Measurements from ENCODE around the gene CTXND1. TPM values are rescaled to one million over a fixed set of nuclear protein-coding genes. Genes with fewer than 3 reads are reported as not detected.
"Not testable (repeated sequence)": the region's sequence is repeated elsewhere in the genome, so short reads cannot be mapped to it uniquely, and the experiment has no call there.

Gene CTXND1
- polyA plus RNA-seq (2011; rRNA removed) = not detected in 2 replicates
- not detected in 2 replicates for polyA plus RNA-seq (2012; cell fraction: cytosol; rRNA removed)
- not detected in 2 replicates for polyA plus RNA-seq (2012; cell fraction: nucleus; rRNA removed)
- polyA plus RNA-seq (2017; fragmentation: RNase III; extraction: RNeasy Plus Mini Kit Qiagen cat#74134 plus additional on column Dnase treatment) = not detected in 3 replicates
- not detected in 2 replicates for polyA minus RNA-seq (2011; rRNA and poly(A)+ RNA removed)

DNA sequence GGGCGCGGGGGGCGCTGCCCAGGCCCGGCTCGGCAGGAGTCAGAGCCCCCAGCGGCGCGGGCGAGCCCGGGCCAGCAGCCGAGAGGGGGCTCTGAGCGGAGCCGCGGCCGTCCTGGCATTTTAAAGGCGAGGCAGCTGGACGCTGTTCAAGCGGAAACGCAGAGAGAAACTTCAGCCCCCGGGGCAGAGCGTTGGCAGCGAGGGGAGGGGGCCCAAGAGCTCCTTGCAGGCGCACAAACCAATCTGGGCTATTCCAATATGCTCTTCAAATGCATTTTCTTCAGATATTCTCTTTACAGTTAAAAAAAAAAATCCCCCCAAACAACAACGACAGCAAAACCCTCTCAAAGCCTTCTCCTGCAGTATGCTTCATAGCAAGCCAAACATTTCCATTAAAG, at the start of gene CTXND1:
Gene CTXND1, minus strand, starts transcription at position 93 of the 398 bp plus-strand sequence. CDS start 50,264 bp downstream, outside the sequence.
- Histone ChIP-seq H3K9me3 (0 out of 3 replicates have a peak, but pooled peaks cover 5% of the 10 kb centered on the region), H3K4me1 (peaks cover 6% of the 10 kb centered on the region; the same call in 1 of the 3 replicates), H3K4me2 (peak within 1 kb of the TSS; percentile 96), H3K27ac (peak within 1 kb of the TSS in 1 of 2 experiments; percentile 43; a peak in 2 of 6 replicates), H3K4me3 (peak within 1 kb of the TSS; percentile 49)
- ATAC-seq = peak; percentile 14 to 21; a peak in 1 of 6 replicates
- no peak for FAIRE-seq
- WGBS (ENCODE audit: missing lambda C conversion rate) = 2% methylated on average over 23 of the region's 24 CpGs
- POLR2A ChIA-PET = no interaction called here
- no peak for DNase-seq (ENCODE audit: low read depth in 1 of 2, low spot score in 1 of 2)
- CTCF ChIA-PET = interaction anchor here (1.2 kb wide), 1 partner anchor 17 kb away, joined by 3 read pairs; no protein-coding TSS in a partner anchor
- no peak for TF ChIP-seq SMC3 (IDR thresholded peaks at IDR 0.05)
- TF ChIP-seq MAZ (IDR thresholded peaks at IDR 0.05; ENCODE audit: borderline replicate concordance, low read depth, low read length) = no peak
- TF ChIP-seq POLR2AphosphoS2 (conservative IDR thresholded peaks at IDR 0.05; ENCODE audit: low read length) = no peak
- TF ChIP-seq CBX8 (IDR thresholded peaks at IDR 0.05) = peak; percentile 94; the same call in 1 of the 2 replicates
- TF ChIP-seq ZFP36 (IDR thresholded peaks at IDR 0.05; ENCODE audit: borderline replicate concordance, partially characterized antibody) = peak; percentile 18
- TF ChIP-seq RNF2 (IDR thresholded peaks at IDR 0.05; ENCODE audit: borderline replicate concordance, low read depth) = peak; percentile 97

DNA sequence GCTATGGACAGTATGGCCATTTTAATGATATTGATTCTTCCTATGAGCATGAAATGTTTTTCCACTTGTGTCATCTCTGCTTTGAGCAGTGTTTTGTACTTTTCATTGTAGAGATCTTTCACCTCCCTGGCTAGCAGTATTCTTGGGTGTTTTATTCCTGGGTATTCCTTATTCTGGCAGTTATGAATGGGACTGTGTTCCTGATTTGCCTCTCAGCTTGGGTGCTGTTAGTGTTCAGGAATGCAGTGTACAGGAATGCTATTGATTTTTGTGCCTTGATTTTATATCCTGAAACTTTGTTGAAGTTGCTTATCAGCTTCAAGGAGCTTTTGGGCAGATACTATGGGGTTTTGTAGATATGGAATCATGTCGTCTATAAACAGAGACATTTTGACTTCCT, 49.5 kb upstream of the CTXND1 start:
- no peak for TF ChIP-seq RFX5 (IDR thresholded peaks at IDR 0.05)
- TF ChIP-seq POLR2AphosphoS2 (conservative IDR thresholded peaks at IDR 0.05; ENCODE audit: low read length) = no peak
- no peak for TF ChIP-seq EHMT2 (IDR thresholded peaks at IDR 0.05; ENCODE audit: low read depth)
- TF ChIP-seq MAFK (IDR thresholded peaks at IDR 0.05; ENCODE audit: partially characterized antibody) = no peak
- TF ChIP-seq EP300 (IDR thresholded peaks at IDR 0.05) = no peak
- TF ChIP-seq TP53 (CRISPR knock-in tag; IDR thresholded peaks at IDR 0.05) = no peak
- TF ChIP-seq MAZ (IDR thresholded peaks at IDR 0.05; ENCODE audit: borderline replicate concordance, low read depth, low read length) = no peak
- no peak for ATAC-seq
- H3K4me2 ChIP-seq = no peak overlapping the region
- 0 out of 3 replicates have a peak, but pooled peaks cover 3% of the 10 kb centered on the region for H3K9me3 ChIP-seq
- no peaks in the 10 kb centered on the region for H3K4me1 ChIP-seq
- no peak overlapping the region for H3K27ac ChIP-seq
- CTCF ChIA-PET = no interaction called here
- DNase-seq (ENCODE audit: low read depth in 1 of 2, low spot score in 1 of 2) = no peak
- no peak overlapping the region for H3K4me3 ChIP-seq
- FAIRE-seq = no peak
- POLR2A ChIA-PET = no interaction called here
- 16% methylated on average over 1 of the region's 1 CpG for WGBS (ENCODE audit: missing lambda C conversion rate)

- DNase-seq (ENCODE audit: low read depth in 1 of 2, low spot score in 1 of 2); H3K4me2 ChIP-seq; H3K9me3 ChIP-seq; H3K4me1 ChIP-seq; ATAC-seq; H3K27ac ChIP-seq; H3K4me3 ChIP-seq; CTCF ChIA-PET; FAIRE-seq; POLR2A ChIA-PET: not testable (repeated sequence)
- 81% methylated on average over 4 of the region's 4 CpGs for WGBS (ENCODE audit: missing lambda C conversion rate)
- peak; percentile 89 for TF ChIP-seq MAFK (IDR thresholded peaks at IDR 0.05; ENCODE audit: partially characterized antibody)
Observed at GRCh38 chr15:80295777-80296176, 43.8 kb upstream of the CTXND1 start.

- H3K27ac ChIP-seq = no peak overlapping the region
- peaks cover 5% of the 10 kb centered on the region; the same call in 1 of the 3 replicates for H3K9me3 ChIP-seq
- 24% methylated on average over 4 of the region's 4 CpGs for WGBS (ENCODE audit: missing lambda C conversion rate)
- no peak for ATAC-seq
- H3K4me2 ChIP-seq = no peak overlapping the region
- H3K4me3 ChIP-seq = no peak overlapping the region
- TF ChIP-seq POLR2A (IDR thresholded peaks at IDR 0.05; ENCODE audit: low read length) (no peak), RCOR1 (IDR thresholded peaks at IDR 0.05; ENCODE audit: low read depth, low read length) (no peak), EHF (CRISPR knock-in tag; IDR thresholded peaks at IDR 0.05) (no peak), RNF2 (IDR thresholded peaks at IDR 0.05; ENCODE audit: borderline replicate concordance, low read depth) (no peak), KDM1A (IDR thresholded peaks at IDR 0.05; ENCODE audit: low read depth) (no peak), RARB (CRISPR knock-in tag; IDR thresholded peaks at IDR 0.05) (no peak), RAD21 (conservative IDR thresholded peaks at IDR 0.05 in 1 of 2, IDR thresholded peaks at IDR 0.05 in 1 of 2) (no peak), CBX8 (IDR thresholded peaks at IDR 0.05) (no peak), MAZ (IDR thresholded peaks at IDR 0.05; ENCODE audit: borderline replicate concordance, low read depth, low read length) (no peak), SMC3 (IDR thresholded peaks at IDR 0.05) (no peak), CEBPB (IDR thresholded peaks at IDR 0.05) (no peak), EHMT2 (IDR thresholded peaks at IDR 0.05; ENCODE audit: low read depth) (no peak), ATOH8 (CRISPR knock-in tag; IDR thresholded peaks at IDR 0.05; ENCODE audit: low read depth) (no peak), SREBF2 (IDR thresholded peaks at IDR 0.05) (no peak), ESRRA (IDR thresholded peaks at IDR 0.05; ENCODE audit: borderline replicate concordance, low read length) (no peak)
- TF ChIP-seq, protein P1, sequence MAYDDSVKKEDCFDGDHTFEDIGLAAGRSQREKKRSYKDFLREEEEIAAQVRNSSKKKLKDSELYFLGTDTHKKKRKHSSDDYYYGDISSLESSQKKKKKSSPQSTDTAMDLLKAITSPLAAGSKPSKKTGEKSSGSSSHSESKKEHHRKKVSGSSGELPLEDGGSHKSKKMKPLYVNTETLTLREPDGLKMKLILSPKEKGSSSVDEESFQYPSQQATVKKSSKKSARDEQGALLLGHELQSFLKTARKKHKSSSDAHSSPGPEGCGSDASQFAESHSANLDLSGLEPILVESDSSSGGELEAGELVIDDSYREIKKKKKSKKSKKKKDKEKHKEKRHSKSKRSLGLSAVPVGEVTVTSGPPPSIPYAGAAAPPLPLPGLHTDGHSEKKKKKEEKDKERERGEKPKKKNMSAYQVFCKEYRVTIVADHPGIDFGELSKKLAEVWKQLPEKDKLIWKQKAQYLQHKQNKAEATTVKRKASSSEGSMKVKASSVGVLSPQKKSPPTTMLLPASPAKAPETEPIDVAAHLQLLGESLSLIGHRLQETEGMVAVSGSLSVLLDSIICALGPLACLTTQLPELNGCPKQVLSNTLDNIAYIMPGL (CRISPR knock-in tag; IDR thresholded peaks at IDR 0.05; ENCODE audit: borderline replicate concordance) = no peak
- TF ChIP-seq, protein P2, sequence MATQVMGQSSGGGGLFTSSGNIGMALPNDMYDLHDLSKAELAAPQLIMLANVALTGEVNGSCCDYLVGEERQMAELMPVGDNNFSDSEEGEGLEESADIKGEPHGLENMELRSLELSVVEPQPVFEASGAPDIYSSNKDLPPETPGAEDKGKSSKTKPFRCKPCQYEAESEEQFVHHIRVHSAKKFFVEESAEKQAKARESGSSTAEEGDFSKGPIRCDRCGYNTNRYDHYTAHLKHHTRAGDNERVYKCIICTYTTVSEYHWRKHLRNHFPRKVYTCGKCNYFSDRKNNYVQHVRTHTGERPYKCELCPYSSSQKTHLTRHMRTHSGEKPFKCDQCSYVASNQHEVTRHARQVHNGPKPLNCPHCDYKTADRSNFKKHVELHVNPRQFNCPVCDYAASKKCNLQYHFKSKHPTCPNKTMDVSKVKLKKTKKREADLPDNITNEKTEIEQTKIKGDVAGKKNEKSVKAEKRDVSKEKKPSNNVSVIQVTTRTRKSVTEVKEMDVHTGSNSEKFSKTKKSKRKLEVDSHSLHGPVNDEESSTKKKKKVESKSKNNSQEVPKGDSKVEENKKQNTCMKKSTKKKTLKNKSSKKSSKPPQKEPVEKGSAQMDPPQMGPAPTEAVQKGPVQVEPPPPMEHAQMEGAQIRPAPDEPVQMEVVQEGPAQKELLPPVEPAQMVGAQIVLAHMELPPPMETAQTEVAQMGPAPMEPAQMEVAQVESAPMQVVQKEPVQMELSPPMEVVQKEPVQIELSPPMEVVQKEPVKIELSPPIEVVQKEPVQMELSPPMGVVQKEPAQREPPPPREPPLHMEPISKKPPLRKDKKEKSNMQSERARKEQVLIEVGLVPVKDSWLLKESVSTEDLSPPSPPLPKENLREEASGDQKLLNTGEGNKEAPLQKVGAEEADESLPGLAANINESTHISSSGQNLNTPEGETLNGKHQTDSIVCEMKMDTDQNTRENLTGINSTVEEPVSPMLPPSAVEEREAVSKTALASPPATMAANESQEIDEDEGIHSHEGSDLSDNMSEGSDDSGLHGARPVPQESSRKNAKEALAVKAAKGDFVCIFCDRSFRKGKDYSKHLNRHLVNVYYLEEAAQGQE (IDR thresholded peaks at IDR 0.05) = no peak
- H3K4me1 ChIP-seq = no peaks in the 10 kb centered on the region
- POLR2A ChIA-PET = no interaction called here
- no peak for DNase-seq (ENCODE audit: low read depth in 1 of 2, low spot score in 1 of 2)
- FAIRE-seq = no peak
- CTCF ChIA-PET = no interaction called here
Observed at GRCh38 chr15:80292079-80292478, 40.1 kb upstream of the CTXND1 start.
